SK-N-SH treated with all-trans-retinoic acid at 6 μM for 48 hours (cell line): Measurements from ENCODE around the gene LRRC75A.

ENCODE experiments used
- ATAC-seq: fragments of 200-7000 bp; cut with Tn5 transposase; 3 replicates; pipeline ENCODE4 v1.9.1; 2020; ENCODE audit warnings: mild to moderate bottlenecking, moderate library complexity
- ARNTL ChIP-seq: fragments of 450-650 bp; formaldehyde crosslinking; IDR thresholded peaks from 2 replicates; pipeline ENCODE4 v1.5.0; 2020; ENCODE audit warnings: low read depth, mild to moderate bottlenecking, moderate library complexity, borderline replicate concordance
- BACH2 ChIP-seq: fragments of 250-450 bp; sonication (Bioruptor Pico); IDR thresholded peaks from 2 replicates; pipeline ENCODE4 v1.9.0; 2021; ENCODE audit warnings: mild to moderate bottlenecking, borderline replicate concordance
- CSDC2 ChIP-seq: fragments of 250-450 bp; sonication (Bioruptor Pico); IDR thresholded peaks from 2 replicates; pipeline ENCODE4 v1.5.0; 2020; ENCODE audit warnings: mild to moderate bottlenecking, moderate library complexity
- ESRRG ChIP-seq: fragments of 250-450 bp; sonication (Bioruptor Pico); IDR thresholded peaks from 2 replicates; pipeline ENCODE4 v1.6.1; 2021; ENCODE audit warnings: mild to moderate bottlenecking
- GLIS3 ChIP-seq: fragments of 250-450 bp; sonication (Bioruptor Pico); IDR thresholded peaks from 2 replicates; pipeline ENCODE4 v1.5.0; 2020; ENCODE audit warnings: mild to moderate bottlenecking, moderate library complexity
- ISL1 ChIP-seq: fragments of 250-450 bp; sonication (Bioruptor Pico); IDR thresholded peaks from 2 replicates; pipeline ENCODE4 v2.1.2; 2022; ENCODE audit warnings: mild to moderate bottlenecking, moderate library complexity
- OSR1 ChIP-seq: fragments of 250-450 bp; sonication (Bioruptor Pico); IDR thresholded peaks from 2 replicates; pipeline ENCODE4 v1.8.0; 2022; ENCODE audit warnings: moderate library complexity, mild to moderate bottlenecking, inconsistent platforms
- RARB ChIP-seq: fragments of 250-450 bp; sonication (Bioruptor Pico); IDR thresholded peaks from 2 replicates; pipeline ENCODE4 v1.8.0; 2021; ENCODE audit warnings: mild to moderate bottlenecking, moderate library complexity
- SNAI2 ChIP-seq: fragments of 250-450 bp; sonication (Bioruptor Pico); IDR thresholded peaks from 2 replicates; pipeline ENCODE4 v1.5.0; 2020; ENCODE audit warnings: mild to moderate bottlenecking, moderate library complexity
- TCF4 ChIP-seq: fragments of 250-450 bp; sonication (Bioruptor Pico); IDR thresholded peaks from 2 replicates; pipeline ENCODE4 v1.8.0; 2021; ENCODE audit warnings: mild to moderate bottlenecking, moderate library complexity, borderline replicate concordance
- TOX ChIP-seq: fragments of 250-450 bp; sonication (Bioruptor Pico); IDR thresholded peaks from 2 replicates; pipeline ENCODE4 v1.8.0; 2021; ENCODE audit warnings: mild to moderate bottlenecking, moderate library complexity, borderline replicate concordance
- ZFP3 ChIP-seq: fragments of 250-450 bp; sonication (Bioruptor Pico); IDR thresholded peaks from 2 replicates; pipeline ENCODE4 v1.5.0; 2020; ENCODE audit warnings: mild to moderate bottlenecking, moderate library complexity
- ZFP30 ChIP-seq: fragments of 450-650 bp; formaldehyde crosslinking; IDR thresholded peaks from 2 replicates; pipeline ENCODE4 v1.5.0; 2022; ENCODE audit warnings: mild to moderate bottlenecking, moderate library complexity
- ZNF565 ChIP-seq: fragments of 450-650 bp; formaldehyde crosslinking; conservative IDR thresholded peaks from 2 replicates; pipeline ENCODE4 v1.5.0; 2020; ENCODE audit warnings: low read depth, mild to moderate bottlenecking, moderate library complexity
- ZNF70 ChIP-seq: fragments of 450-650 bp; formaldehyde crosslinking; IDR thresholded peaks from 2 replicates; pipeline ENCODE4 v1.5.0; 2020; ENCODE audit warnings: mild to moderate bottlenecking, moderate library complexity
- ZNF8 ChIP-seq: fragments of 450-650 bp; formaldehyde crosslinking; IDR thresholded peaks from 2 replicates; pipeline ENCODE4 v1.5.0; 2020; ENCODE audit warnings: mild to moderate bottlenecking, moderate library complexity
- TF ChIP-seq, protein P1 (sequence below): fragments of 250-450 bp; sonication (Bioruptor Pico); IDR thresholded peaks from 2 replicates; pipeline ENCODE4 v1.8.0; 2020; ENCODE audit warnings: mild to moderate bottlenecking, moderate library complexity, borderline replicate concordance
- TF ChIP-seq, protein P2 (sequence below): fragments of 250-450 bp; sonication (Bioruptor Pico); IDR thresholded peaks from 2 replicates; pipeline ENCODE4 v1.5.0; 2020; ENCODE audit warnings: mild to moderate bottlenecking, moderate library complexity
- TF ChIP-seq, protein P3 (sequence below): fragments of 250-450 bp; sonication (Bioruptor Pico); IDR thresholded peaks from 2 replicates; pipeline ENCODE4 v1.8.0; 2021; ENCODE audit warnings: low read depth, mild to moderate bottlenecking, moderate library complexity, borderline replicate concordance
- TF ChIP-seq, protein P4 (sequence below): fragments of 250-450 bp; sonication (Bioruptor Pico); IDR thresholded peaks from 2 replicates; pipeline ENCODE4 v1.5.1; 2021; ENCODE audit warnings: mild to moderate bottlenecking, moderate library complexity
- TF ChIP-seq, protein P5 (sequence below): fragments of 250-450 bp; sonication (Bioruptor Pico); IDR thresholded peaks from 2 replicates; pipeline ENCODE4 v1.5.1; 2020; ENCODE audit warnings: low read depth, mild to moderate bottlenecking, moderate library complexity

LRRC75A gene

DNA sequence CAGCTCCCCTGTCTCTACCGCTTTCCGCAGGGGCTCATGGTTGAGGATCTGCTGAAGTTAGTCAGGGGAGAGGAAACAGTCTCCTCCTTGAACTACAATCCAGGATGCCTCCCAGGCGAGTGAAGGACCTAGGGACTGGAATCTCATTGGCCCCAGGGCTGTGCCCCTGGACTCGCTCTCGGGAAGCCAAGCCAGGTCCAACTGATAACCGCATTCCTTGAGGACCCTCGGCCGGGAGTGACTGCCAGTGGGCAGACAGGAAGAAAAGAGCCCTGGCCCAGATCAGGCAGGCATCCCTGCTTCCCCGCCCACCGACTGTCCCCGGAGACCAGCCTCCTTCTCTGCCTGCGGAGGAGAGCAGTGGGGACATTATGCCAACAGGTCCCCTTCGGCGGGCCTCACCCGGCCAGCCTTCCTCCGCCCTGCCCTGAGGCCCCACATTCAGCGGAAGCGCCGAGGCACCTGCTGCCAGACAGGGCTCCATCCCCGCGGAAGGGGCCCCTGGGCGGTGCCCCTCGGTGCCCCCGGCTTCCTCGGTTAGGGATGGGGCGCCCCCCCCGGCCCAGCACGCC lies 776 bp downstream of the LRRC75A start:
- ATAC-seq: no peak
- TF ChIP-seq ZNF8 (CRISPR knock-in tag) (no peak), SNAI2 (CRISPR knock-in tag) (no peak), GLIS3 (CRISPR knock-in tag) (no peak), ISL1 (no peak), ARNTL (CRISPR knock-in tag) (no peak), ZFP3 (CRISPR knock-in tag) (no peak), ZNF565 (CRISPR knock-in tag) (no peak), CSDC2 (CRISPR knock-in tag) (no peak), TCF4 (CRISPR knock-in tag) (no peak), ZFP30 (no peak), TOX (no peak)
- TF ChIP-seq, protein P1, sequence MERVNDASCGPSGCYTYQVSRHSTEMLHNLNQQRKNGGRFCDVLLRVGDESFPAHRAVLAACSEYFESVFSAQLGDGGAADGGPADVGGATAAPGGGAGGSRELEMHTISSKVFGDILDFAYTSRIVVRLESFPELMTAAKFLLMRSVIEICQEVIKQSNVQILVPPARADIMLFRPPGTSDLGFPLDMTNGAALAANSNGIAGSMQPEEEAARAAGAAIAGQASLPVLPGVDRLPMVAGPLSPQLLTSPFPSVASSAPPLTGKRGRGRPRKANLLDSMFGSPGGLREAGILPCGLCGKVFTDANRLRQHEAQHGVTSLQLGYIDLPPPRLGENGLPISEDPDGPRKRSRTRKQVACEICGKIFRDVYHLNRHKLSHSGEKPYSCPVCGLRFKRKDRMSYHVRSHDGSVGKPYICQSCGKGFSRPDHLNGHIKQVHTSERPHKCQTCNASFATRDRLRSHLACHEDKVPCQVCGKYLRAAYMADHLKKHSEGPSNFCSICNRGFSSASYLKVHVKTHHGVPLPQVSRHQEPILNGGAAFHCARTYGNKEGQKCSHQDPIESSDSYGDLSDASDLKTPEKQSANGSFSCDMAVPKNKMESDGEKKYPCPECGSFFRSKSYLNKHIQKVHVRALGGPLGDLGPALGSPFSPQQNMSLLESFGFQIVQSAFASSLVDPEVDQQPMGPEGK: no peak
- TF ChIP-seq, protein P2, sequence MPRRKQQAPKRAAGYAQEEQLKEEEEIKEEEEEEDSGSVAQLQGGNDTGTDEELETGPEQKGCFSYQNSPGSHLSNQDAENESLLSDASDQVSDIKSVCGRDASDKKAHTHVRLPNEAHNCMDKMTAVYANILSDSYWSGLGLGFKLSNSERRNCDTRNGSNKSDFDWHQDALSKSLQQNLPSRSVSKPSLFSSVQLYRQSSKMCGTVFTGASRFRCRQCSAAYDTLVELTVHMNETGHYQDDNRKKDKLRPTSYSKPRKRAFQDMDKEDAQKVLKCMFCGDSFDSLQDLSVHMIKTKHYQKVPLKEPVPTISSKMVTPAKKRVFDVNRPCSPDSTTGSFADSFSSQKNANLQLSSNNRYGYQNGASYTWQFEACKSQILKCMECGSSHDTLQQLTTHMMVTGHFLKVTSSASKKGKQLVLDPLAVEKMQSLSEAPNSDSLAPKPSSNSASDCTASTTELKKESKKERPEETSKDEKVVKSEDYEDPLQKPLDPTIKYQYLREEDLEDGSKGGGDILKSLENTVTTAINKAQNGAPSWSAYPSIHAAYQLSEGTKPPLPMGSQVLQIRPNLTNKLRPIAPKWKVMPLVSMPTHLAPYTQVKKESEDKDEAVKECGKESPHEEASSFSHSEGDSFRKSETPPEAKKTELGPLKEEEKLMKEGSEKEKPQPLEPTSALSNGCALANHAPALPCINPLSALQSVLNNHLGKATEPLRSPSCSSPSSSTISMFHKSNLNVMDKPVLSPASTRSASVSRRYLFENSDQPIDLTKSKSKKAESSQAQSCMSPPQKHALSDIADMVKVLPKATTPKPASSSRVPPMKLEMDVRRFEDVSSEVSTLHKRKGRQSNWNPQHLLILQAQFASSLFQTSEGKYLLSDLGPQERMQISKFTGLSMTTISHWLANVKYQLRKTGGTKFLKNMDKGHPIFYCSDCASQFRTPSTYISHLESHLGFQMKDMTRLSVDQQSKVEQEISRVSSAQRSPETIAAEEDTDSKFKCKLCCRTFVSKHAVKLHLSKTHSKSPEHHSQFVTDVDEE (CRISPR knock-in tag): no peak

DNA sequence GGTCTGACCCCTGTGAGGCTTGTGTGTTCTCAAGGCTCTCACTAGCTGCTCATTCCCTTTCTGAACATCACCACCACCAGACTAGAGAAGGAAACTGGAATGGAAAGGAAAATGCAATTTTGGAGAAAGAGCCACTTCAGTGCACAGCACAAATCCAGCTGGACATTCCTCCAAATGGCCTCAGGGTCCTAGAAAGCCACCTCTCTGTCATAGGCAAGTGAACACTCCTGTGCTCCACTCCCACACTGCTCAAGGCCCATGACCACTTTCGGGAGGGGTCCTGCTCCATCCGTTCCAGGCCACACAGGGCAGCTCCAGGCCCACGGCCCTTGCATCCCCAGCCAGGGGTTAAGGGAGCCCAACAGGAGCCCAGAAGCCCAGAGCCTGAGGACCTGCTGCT lies 2.6 kb downstream of the LRRC75A start:
- no peak for ATAC-seq
- TF ChIP-seq ZNF565 (CRISPR knock-in tag): no peak
- no peak for TF ChIP-seq ARNTL (CRISPR knock-in tag)
- TF ChIP-seq, protein P3, sequence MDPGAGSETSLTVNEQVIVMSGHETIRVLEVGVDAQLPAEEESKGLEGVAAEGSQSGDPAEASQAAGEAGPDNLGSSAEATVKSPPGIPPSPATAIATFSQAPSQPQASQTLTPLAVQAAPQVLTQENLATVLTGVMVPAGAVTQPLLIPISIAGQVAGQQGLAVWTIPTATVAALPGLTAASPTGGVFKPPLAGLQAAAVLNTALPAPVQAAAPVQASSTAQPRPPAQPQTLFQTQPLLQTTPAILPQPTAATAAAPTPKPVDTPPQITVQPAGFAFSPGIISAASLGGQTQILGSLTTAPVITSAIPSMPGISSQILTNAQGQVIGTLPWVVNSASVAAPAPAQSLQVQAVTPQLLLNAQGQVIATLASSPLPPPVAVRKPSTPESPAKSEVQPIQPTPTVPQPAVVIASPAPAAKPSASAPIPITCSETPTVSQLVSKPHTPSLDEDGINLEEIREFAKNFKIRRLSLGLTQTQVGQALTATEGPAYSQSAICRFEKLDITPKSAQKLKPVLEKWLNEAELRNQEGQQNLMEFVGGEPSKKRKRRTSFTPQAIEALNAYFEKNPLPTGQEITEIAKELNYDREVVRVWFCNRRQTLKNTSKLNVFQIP (CRISPR knock-in tag): no peak
- TF ChIP-seq SNAI2 (CRISPR knock-in tag): no peak
- TF ChIP-seq RARB: no peak
- TF ChIP-seq ZNF70: no peak
- TF ChIP-seq, protein P2 (CRISPR knock-in tag): no peak
- no peak for TF ChIP-seq OSR1 (CRISPR knock-in tag)
- no peak for TF ChIP-seq TCF4 (CRISPR knock-in tag)
- no peak for TF ChIP-seq ZFP30
- no peak for TF ChIP-seq BACH2
- TF ChIP-seq, protein P4, sequence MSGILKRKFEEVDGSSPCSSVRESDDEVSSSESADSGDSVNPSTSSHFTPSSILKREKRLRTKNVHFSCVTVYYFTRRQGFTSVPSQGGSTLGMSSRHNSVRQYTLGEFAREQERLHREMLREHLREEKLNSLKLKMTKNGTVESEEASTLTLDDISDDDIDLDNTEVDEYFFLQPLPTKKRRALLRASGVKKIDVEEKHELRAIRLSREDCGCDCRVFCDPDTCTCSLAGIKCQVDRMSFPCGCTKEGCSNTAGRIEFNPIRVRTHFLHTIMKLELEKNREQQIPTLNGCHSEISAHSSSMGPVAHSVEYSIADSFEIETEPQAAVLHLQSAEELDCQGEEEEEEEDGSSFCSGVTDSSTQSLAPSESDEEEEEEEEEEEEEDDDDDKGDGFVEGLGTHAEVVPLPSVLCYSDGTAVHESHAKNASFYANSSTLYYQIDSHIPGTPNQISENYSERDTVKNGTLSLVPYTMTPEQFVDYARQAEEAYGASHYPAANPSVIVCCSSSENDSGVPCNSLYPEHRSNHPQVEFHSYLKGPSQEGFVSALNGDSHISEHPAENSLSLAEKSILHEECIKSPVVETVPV (CRISPR knock-in tag): no peak

DNA sequence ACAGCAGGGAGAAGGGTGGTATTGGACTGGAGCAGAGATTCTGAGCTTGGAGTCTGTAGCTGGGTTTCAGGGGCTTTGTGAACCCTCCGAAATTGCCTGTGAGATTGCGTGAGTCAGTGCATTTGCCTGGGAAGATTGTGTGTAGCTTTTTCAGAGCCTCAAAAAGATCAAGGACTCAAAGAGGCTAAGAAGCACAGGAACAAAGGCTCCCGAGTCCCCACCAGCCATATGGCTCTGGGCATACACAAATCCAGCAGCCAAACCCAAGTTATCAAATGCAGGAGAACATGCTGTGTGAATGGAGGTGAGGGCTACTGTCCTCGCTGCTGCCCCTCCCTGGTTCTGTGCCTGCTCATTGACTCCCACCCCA lies 3.0 kb downstream of the LRRC75A start:
- ATAC-seq: no peak
- TF ChIP-seq SNAI2 (CRISPR knock-in tag): no peak
- TF ChIP-seq, protein P5, sequence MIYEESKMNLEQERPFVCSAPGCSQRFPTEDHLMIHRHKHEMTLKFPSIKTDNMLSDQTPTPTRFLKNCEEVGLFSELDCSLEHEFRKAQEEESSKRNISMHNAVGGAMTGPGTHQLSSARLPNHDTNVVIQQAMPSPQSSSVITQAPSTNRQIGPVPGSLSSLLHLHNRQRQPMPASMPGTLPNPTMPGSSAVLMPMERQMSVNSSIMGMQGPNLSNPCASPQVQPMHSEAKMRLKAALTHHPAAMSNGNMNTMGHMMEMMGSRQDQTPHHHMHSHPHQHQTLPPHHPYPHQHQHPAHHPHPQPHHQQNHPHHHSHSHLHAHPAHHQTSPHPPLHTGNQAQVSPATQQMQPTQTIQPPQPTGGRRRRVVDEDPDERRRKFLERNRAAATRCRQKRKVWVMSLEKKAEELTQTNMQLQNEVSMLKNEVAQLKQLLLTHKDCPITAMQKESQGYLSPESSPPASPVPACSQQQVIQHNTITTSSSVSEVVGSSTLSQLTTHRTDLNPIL (CRISPR knock-in tag): no peak
- no peak for TF ChIP-seq ARNTL (CRISPR knock-in tag)
- TF ChIP-seq BACH2: no peak
- no peak for TF ChIP-seq ZNF70
- TF ChIP-seq, protein P2 (CRISPR knock-in tag): no peak
- no peak for TF ChIP-seq ESRRG (CRISPR knock-in tag)
- no peak for TF ChIP-seq TCF4 (CRISPR knock-in tag)
